Fibroblast of mammary gland (primary cell): ENCODE results near the gene KCNAB1.

ENCODE experiments used
- DNase-seq: peaks from one replicate; pipeline ENCODE4 v3.0.0-alpha.2; 2010; ENCODE audit warnings: low read depth
- H3K4me3 ChIP-seq: 2 replicates; pipeline ENCODE4 v1.5.1; 2011; ENCODE audit warnings: low read depth, mild to moderate bottlenecking, low read length, moderate library complexity; ENCODE audit not compliant: control insufficient read depth
- CTCF ChIP-seq: conservative IDR thresholded peaks from 2 replicates; pipeline ENCODE4 v1.5.1; 2011; ENCODE audit warnings: low read depth, low read length, inconsistent platforms; ENCODE audit not compliant: control insufficient read depth, insufficient read depth

KCNAB1 gene

GRCh38 chr3:156535162-156535627 lies 414.8 kb downstream of the KCNAB1 start:
- DNase-seq: peak; percentile 100

GRCh38 chr3:156535798-156536197 lies 415.4 kb downstream of the KCNAB1 start:
- TF ChIP-seq CTCF: no peak
- peak; percentile 32 for DNase-seq
- H3K4me3 ChIP-seq: no peak overlapping the region

More at GRCh38 chr3:156535162-156535627, 414.8 kb downstream of the KCNAB1 start:
- peak; percentile 46 for TF ChIP-seq CTCF
- H3K4me3 ChIP-seq: no peak overlapping the region

GRCh38 chr3:156536524-156537316 lies 416.3 kb downstream of the KCNAB1 start:
- no peak for TF ChIP-seq CTCF
- H3K4me3 ChIP-seq: no peak overlapping the region
- peak; percentile 61 for DNase-seq

GRCh38 chr3:156539051-156539450 lies 418.7 kb downstream of the KCNAB1 start:
- TF ChIP-seq CTCF: no peak
- H3K4me3 ChIP-seq: no peak overlapping the region
- DNase-seq: no peak

- TF ChIP-seq CTCF: no peak
- H3K4me3 ChIP-seq: no peak overlapping the region
- no peak for DNase-seq
Observed at GRCh38 chr3:156539802-156540201, 419.4 kb downstream of the KCNAB1 start.

GRCh38 chr3:156542101-156543042 lies 422.0 kb downstream of the KCNAB1 start:
- H3K4me3 ChIP-seq: no peak overlapping the region
- no peak for TF ChIP-seq CTCF
- no peak for DNase-seq
